Lung (tissue), 12 donors: Measurements from ENCODE around the gene SFN. TPM values are rescaled to one million over a fixed set of nuclear protein-coding genes. Genes with fewer than 3 reads are reported as not detected.

Source experiments
- ATAC-seq: fragments of 200-7000 bp; cut with Tn5 transposase; one replicate; pipeline ENCODE4 v1.9.1; 2020; ENCODE audit warnings: moderate number of reproducible peaks; ENCODE audit not compliant: insufficient read depth, low FRiP score
- DNase-seq, 3 donors: peaks; one replicate each; pipeline ENCODE4 v3.0.0-alpha.2; 2013 to 2017
- H3K27ac ChIP-seq, 2 donors: one replicate each; pipeline ENCODE4 v1.5.1; 2013; ENCODE audit warnings: mild to moderate bottlenecking in 2 of 2, moderate library complexity in 2 of 2, control low read depth in 1 of 2, inconsistent platforms in 1 of 2, low read depth in 1 of 2, low read length in 1 of 2
- H3K27me3 ChIP-seq, 3 donors: one replicate each; pipeline ENCODE4 v1.5.1; 2013; ENCODE audit warnings: low read length in 2 of 3; ENCODE audit not compliant: control insufficient read depth in 3 of 3, insufficient read depth in 3 of 3
- H3K36me3 ChIP-seq, 4 donors: one replicate each; pipeline ENCODE4 v1.5.1; 2013; ENCODE audit warnings: low read length in 4 of 4, mild to moderate bottlenecking in 1 of 4, moderate library complexity in 1 of 4; ENCODE audit not compliant: control insufficient read depth in 4 of 4, insufficient read depth in 4 of 4
- H3K4me1 ChIP-seq, 5 donors: one replicate each; pipeline ENCODE4 v1.5.1; 2013; ENCODE audit warnings: low read length in 5 of 5, mild to moderate bottlenecking in 2 of 5, moderate library complexity in 1 of 5; ENCODE audit not compliant: control insufficient read depth in 5 of 5, insufficient read depth in 5 of 5
- H3K4me3 ChIP-seq: one replicate; pipeline ENCODE4 v1.5.1; 2013; ENCODE audit warnings: mild to moderate bottlenecking, control low read depth, moderate library complexity
- H3K9ac ChIP-seq, 2 donors: one replicate each; pipeline ENCODE4 v1.5.1; 2013; ENCODE audit warnings: low read length in 2 of 2, control low read depth in 1 of 2; ENCODE audit not compliant: insufficient read depth in 1 of 2
- H3K9me3 ChIP-seq, 4 donors: one replicate each; pipeline ENCODE4 v1.5.1; 2013; ENCODE audit warnings: low read length in 3 of 4, mild to moderate bottlenecking in 1 of 4, moderate library complexity in 1 of 4; ENCODE audit not compliant: control insufficient read depth in 4 of 4, insufficient read depth in 3 of 4
- WGBS, 2 donors: extraction: QIAGEN DNeasy Blood & Tissue Kit; methylation state at CpG; one replicate each; pipeline ENCODE4 v1.1.7; 2013; 5-methylcytosine and 5-hydroxymethylcytosine counted together
- polyA plus RNA-seq, 2 donors: library from polyadenylated mRNA; stranded (reverse); fragments of 200-250 nt; gene quantifications; one replicate each; pipeline ENCODE4 v1.2.1, GENCODE V29; 2013
- total RNA-seq, 2 donors: library from RNA; depleted of rRNA in 1 of 2; stranded (reverse); fragments of >200 nt in 1 of 2; gene quantifications; one replicate each; pipeline ENCODE4 v1.2.1, GENCODE V29; 2014 to 2021
- TF ChIP-seq, protein P1 (sequence below): IDR thresholded peaks from 2 replicates; pipeline ENCODE4 v1.5.1; 2012; ENCODE audit warnings: mild to moderate bottlenecking; ENCODE audit errors: control extremely low read depth, extremely low read depth
- donor health status: control.
- donor health status: control.
- donor health status: Bipolar disorder and iron deficiency.
- donor health status: healthy.
- donor health status: DM: yes; HTN: yes; CAD: no.

SFN gene
- total and polyA plus RNA-seq, 4 donors: 1.4 to 178 (median 109) TPM

DNA sequence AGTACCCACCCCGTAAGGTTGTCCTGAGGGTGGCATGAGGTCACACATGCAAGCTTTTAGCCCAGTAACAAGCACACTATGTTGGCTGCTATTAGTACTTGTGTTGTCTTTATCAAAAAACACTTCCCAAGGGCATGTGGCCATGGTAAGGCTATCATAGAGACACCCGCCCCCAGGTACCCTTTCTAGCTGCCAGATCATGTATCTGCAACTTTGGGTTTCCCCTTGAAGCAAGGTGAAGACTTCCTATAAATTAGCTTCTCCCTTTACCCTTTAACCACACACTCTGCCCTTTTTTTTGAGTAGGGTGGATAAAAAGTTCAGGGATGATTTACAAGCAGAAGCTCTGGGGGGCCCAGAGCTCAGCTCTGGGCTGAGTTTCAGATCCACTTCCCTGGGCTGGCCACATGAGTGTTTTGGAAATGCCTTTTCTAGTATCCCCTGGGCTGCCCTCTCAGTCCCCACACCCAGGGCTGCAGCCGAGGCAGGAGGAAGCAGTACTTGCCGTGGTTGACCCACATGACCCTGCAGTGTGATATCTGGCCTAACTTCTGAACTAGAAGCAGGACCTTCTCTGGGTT lies 34.4 kb upstream of the SFN start:
- DNase-seq (peak in 1 of 3 donors; percentile 15), ATAC-seq (no peak)
- whole genome bisulfite sequencing, 2 donors: 49% methylated on average over 4 of the region's 4 CpGs
- Histone ChIP-seq H3K9ac (no peak overlapping the region), H3K27ac (peak overlapping the region in 1 of 2 donors; percentile 57), H3K4me1 (peaks cover 0 to 20% (median 13%) of the 10 kb centered on the region in 5 donors), H3K36me3 (peaks cover 0 to 14% (median 13%) of the 10 kb centered on the region in 4 donors), H3K9me3 (no peaks in the 10 kb centered on the region), H3K27me3 (no peaks in the 10 kb centered on the region), H3K4me3 (no peak overlapping the region)
- TF ChIP-seq, protein P1, sequence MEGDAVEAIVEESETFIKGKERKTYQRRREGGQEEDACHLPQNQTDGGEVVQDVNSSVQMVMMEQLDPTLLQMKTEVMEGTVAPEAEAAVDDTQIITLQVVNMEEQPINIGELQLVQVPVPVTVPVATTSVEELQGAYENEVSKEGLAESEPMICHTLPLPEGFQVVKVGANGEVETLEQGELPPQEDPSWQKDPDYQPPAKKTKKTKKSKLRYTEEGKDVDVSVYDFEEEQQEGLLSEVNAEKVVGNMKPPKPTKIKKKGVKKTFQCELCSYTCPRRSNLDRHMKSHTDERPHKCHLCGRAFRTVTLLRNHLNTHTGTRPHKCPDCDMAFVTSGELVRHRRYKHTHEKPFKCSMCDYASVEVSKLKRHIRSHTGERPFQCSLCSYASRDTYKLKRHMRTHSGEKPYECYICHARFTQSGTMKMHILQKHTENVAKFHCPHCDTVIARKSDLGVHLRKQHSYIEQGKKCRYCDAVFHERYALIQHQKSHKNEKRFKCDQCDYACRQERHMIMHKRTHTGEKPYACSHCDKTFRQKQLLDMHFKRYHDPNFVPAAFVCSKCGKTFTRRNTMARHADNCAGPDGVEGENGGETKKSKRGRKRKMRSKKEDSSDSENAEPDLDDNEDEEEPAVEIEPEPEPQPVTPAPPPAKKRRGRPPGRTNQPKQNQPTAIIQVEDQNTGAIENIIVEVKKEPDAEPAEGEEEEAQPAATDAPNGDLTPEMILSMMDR: no peak

DNA sequence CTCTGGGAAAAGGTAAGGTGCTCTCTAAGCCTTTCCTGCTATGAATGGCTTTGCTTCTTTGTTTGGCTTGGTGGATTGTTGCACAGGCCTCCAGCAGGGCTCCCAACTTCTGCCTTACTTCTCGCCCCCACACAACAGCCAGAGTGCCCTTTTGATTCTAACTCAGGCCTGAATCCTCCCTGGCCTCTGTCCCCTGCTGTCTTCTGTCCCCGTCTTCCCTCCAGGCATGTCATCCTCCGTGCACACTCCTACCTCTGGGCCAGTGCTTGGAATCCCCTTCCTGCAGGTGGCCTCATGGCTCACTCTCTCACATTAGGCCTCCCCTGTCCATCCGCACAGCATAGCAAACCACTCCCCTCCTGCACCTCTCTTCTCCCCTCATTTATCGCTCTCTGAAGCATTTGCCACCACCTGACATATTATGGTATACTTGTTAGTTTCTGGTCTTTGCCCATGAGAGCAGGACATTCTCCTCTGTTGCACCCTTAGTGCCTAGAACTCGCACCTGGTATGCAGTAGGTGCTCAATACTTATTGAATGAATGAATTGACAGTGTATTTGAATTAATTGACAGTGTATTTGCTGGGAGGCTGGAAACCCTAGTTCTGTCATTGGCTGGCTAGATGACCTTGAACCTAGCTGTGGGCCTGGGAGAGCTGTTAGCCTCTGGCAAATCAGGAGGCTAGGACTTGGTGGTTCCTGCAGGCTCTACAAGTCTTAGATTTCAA lies 33.6 kb upstream of the SFN start:
- Histone ChIP-seq H3K27me3 (no peaks in the 10 kb centered on the region), H3K9ac (no peak overlapping the region), H3K9me3 (no peaks in the 10 kb centered on the region), H3K4me3 (no peak overlapping the region), H3K27ac (peak overlapping the region in 1 of 2 donors; percentile 57), H3K4me1 (peaks cover 0 to 20% (median 13%) of the 10 kb centered on the region in 5 donors), H3K36me3 (peaks cover 0 to 20% (median 15%) of the 10 kb centered on the region in 4 donors)
- TF ChIP-seq, protein P1: no peak
- ATAC-seq (no peak), DNase-seq (no peak)
- WGBS, 2 donors: 92 to 95% methylated on average over 6 of the region's 6 CpGs

DNA sequence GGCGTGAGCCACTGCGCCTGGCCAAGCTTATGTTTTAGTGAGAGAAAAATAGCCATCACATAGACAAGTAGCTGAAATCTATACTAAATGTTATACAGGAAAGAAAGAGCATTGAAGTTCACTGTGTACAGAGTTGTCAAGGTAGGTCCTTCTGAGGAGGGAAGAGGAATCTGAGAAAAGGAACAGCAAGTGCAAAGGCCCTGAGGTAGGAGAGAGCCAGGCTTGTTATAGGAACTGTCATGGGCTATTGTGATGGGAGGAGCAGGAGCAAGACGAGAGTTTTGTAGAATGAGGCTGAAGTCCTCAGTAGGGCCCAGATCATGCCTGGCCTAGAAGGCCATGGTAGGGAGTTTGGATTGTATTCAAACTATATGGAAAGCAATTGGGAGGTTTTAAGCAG lies 31.9 kb upstream of the SFN start:
- Histone ChIP-seq H3K9ac (no peak overlapping the region), H3K27ac (no peak overlapping the region), H3K4me3 (no peak overlapping the region), H3K27me3 (no peaks in the 10 kb centered on the region), H3K36me3 (peaks cover 0 to 32% (median 23%) of the 10 kb centered on the region in 4 donors), H3K4me1 (peaks cover 0 to 20% (median 12%) of the 10 kb centered on the region in 5 donors), H3K9me3 (no peaks in the 10 kb centered on the region)
- no peak for DNase-seq
- 96 to 97% methylated on average over 3 of the region's 3 CpGs for WGBS, 2 donors
- TF ChIP-seq, protein P1: no peak
- no peak for ATAC-seq
